ENCODE results near the gene PHKB.
"Not testable (repeated sequence)": the region's sequence is repeated elsewhere in the genome, so short reads cannot be mapped to it uniquely, and the experiment has no call there.

PHKB gene

GRCh38 chr16:47460711-47461597 lies at the start of gene PHKB, which contains the start of gene ITFG1:
TSS of gene PHKB (plus strand) at chr16:47461331. CDS start at chr16:47461351, 20 bp downstream.
TSS of gene ITFG1 (minus strand) at chr16:47461063. CDS start at chr16:47461045, 18 bp downstream.
- peak; percentile 96 for DNase-seq

- DNase-seq = no peak
These were observed 48.1 kb upstream of the PHKB start for GRCh38 chr16:47413041-47413440.

- no peak for DNase-seq
These were observed 44.3 kb upstream of the PHKB start for GRCh38 chr16:47416869-47417268.

GRCh38 chr16:47424846-47425245 lies 36.3 kb upstream of the PHKB start:
- no peak for DNase-seq

DNA sequence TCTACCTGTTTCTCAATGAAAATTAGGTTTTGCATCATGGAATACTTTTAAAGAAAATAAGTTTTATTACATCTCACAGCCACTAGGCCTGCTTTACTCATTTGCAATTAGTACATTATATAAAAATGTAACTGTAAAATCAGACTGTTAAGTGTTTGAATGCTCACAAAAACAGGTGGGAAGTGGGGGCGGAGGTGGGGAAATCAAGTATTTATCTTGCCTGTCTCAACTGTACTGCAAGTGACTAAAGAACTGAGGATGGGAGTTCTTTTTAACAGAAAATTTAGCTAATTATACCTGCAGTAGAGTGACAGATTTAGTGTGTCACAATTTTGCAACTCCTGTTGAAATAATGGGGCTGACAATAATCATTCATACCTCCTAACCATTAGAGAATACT lies 34.3 kb upstream of the PHKB start:
- no peak for DNase-seq

GRCh38 chr16:47431960-47432359 lies 29.2 kb upstream of the PHKB start:
- no peak for DNase-seq

GRCh38 chr16:47434274-47434673 lies 26.9 kb upstream of the PHKB start:
- peak; percentile 30 for DNase-seq

DNA sequence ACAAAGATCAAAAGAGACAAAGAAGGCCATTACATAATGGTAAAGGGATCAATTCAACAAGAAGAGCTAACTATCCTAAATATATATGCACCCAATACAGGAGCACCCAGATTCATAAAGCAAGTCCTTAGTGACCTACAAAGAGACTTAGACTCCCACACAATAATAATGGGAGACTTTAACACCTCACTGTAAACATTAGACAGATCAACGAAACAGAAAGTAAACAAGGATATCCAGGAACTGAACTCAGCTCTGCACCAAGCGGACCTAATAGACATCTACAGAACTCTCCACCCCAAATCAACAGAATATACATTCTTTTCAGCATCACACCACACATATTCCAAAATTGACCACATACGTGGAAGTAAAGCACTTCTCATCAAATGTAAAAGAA lies 21.1 kb upstream of the PHKB start:
- DNase-seq = not testable (repeated sequence)

DNA sequence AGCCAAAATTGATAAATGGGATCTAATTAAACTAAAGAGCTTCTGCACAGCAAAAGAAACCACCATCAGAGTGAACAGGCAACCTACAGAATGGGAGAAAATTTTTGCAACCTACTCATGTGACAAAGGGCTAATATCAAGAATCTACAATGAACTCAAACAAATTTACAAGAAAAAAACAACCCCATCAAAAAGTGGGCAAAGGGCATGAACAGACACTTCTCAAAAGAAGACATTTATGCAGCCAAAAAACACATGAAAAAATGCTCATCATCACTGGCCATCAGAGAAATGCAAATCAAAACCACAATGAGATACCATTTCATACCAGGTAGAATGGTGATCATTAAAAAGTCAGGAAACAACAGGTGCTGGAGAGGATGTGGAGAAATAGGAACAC lies 18.2 kb upstream of the PHKB start:
- not testable (repeated sequence) for DNase-seq

DNA sequence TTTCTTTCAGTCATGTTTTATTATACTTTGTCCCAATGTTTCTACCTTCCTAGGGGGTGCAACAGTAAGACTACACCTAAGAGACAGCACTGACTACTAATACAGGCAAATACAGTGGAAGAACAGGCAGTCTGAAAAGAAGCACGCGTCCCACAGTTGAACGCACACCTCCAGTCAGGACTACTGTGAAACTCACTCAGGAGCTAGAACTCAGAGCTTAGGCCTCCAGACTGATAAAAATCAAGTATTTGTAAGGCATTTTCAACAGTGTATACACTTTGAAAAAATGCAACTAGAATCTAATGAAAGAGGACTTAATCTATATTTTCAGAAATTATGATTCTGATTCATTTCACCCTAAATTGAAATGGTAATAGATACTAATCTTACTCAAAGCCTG lies 14.7 kb upstream of the PHKB start:
- DNase-seq = no peak

DNA sequence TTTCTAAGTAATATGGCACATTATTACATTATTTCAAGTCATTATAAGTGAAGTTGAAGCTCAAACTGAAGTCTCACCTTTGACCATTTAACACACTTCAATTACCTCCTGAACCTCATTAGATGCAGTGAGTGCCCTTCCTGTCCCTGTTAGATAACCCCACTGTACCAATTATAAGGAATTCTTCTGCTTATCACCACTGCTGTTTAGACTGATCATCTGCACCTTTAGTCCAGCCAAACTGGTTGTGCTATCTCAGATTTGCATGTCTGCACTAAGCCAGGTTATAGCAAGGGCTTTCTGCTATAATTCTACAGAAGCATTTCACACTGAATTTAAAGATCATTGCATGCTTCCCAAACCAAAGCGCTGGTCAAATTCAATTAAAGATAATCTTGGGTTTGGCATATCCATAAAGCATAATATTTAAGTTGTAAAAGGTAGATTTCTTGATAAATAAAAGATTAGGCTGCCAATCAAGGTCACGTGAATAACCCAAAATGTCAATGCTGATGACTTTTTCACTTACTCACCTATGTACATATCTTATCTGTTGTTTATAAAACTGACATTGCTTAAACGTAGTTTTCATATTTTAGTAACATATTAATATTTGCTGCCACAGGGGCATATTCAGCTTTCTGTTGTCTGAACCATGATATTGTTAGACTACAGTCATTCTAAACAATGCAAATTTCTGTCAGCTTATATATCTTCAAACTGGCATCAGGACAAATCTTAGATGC lies 12.1 kb upstream of the PHKB start:
- no peak for DNase-seq

DNA sequence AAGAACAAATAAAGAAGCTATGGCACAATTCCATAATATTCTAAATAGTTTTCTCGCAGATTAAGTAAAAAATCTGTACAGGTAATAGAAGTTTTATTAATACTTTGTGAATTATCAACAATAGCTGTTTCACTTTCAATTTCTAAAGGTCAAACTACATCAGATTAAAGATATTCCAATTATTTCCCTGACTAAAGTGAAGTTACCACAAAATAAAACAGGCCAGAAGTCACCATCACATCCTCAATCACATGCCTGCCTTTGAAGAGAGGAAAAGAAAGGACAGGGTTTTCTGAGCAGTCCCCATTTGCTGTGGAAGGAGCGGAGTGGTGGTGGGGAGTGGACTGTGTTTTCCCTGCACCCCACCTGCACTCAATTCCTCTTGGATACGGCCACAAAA lies 11.3 kb upstream of the PHKB start:
- no peak for DNase-seq

- DNase-seq = no peak
These were observed 2.8 kb upstream of the PHKB start for GRCh38 chr16:47458331-47458730.

DNA sequence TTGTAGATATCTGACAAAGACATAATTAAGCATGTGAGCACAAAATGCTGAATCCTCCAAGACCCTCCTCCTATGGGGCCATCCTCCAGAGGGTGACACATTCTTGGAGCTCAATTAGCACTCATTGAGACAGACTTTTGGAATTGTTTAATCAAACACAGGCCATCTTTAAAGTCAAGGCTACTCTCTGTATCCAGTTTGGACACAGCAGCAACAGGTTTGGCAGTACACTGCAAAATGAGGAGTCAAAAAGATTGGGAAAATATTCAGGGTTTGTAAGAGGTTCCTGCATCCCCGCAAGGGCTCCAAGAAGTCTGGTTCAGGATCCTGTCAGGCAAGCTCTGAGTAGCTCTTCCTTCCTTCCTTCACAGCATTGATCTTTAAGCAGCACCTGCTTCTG lies 1.5 kb upstream of the PHKB start:
- no peak for DNase-seq

- DNase-seq = no peak
These were observed 796 bp upstream of the PHKB start for GRCh38 chr16:47460359-47460710.

- peak; percentile 54 for DNase-seq
These were observed 601 bp downstream of the PHKB start for GRCh38 chr16:47461598-47462266.

DNA sequence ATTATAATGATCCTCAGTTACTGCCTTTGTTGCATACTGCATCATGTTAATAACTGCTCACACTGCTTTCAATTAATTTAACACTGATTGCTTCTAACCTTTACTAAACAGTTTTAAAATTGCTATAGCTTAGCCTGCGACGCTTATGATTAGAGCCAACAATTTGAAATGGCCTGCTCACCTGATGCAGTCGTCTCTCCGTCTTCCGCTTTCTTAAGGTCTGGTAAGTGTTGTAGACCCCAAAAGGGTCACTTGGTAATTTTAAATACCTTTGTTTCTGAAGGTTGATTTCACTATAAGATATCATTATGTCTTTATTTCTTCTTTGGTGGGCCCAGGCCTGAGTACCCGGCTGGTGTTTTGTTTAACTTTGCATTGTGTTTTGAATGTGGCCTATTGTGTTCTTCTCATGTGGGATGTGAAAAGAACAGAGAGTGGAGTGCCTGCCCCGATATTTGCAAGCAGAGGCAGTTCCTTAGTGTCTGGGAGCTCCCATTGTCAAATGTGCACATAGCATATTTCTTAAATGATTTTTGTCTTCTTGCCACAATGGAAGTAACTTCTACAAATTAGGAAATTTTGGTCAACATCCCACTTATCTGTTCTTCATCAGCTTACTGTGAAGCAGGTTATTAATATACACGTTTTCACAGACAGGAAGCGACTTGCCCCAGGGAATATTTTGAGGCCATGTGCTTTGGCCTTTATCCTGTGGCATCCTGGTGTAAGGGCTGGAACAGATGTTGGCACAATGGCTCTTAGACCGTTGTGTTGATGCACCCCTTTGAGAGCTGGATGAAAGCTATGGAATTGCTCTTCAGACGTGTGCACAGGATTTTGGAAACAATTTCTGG lies 2.9 kb downstream of the PHKB start:
- no peak for DNase-seq

DNA sequence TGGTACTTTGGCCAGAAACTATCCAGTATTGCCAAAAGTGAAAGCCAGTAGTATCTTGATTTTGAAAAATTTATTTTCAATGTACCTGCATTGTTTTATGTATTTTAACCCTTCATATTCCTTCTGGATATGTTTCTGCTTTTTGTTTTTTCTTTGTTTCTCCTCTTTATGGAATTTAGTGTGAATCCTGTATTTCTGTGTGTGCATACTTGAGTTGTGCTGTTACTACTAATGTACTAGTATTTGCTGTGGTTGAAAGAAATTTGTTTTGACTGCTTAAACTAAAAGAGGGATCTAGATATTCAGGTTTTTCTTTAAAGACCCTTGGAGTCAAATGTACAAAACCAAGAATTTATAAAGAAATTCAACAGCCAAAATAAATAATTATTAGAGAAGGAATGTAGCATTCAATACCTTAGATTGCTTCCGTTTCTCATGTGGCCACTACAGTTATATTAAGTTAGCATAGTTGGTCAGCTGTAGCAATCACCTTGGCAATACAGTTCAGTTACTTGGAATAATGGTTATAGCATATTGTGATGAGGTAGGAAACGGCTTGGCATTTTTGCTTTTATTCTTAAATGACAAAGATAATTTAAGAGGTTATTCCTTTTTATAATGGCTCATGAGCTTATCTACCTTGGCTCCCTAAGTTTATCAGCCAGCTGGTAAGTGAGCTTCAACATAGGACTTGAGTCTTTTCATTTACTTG lies 4.9 kb downstream of the PHKB start:
- DNase-seq = no peak

DNA sequence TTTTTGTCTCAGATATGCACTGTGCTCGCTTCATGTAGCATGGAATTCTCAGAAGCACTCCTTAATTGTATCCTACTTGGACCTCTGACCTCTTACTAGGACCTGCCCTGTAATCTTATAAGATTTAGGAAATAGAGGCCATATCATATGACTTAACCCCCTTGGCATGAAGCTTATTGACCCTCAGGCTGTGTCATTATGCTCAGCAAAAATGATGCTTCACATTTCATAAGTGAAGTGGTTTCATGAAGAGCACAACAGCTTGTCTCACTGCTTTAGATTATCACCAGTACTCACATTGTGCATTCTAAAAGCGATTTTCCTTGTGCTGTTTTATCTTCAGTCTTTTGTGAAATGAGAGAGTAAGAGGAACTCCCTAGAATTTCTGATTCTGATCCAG lies 6.4 kb downstream of the PHKB start:
- DNase-seq = no peak

DNA sequence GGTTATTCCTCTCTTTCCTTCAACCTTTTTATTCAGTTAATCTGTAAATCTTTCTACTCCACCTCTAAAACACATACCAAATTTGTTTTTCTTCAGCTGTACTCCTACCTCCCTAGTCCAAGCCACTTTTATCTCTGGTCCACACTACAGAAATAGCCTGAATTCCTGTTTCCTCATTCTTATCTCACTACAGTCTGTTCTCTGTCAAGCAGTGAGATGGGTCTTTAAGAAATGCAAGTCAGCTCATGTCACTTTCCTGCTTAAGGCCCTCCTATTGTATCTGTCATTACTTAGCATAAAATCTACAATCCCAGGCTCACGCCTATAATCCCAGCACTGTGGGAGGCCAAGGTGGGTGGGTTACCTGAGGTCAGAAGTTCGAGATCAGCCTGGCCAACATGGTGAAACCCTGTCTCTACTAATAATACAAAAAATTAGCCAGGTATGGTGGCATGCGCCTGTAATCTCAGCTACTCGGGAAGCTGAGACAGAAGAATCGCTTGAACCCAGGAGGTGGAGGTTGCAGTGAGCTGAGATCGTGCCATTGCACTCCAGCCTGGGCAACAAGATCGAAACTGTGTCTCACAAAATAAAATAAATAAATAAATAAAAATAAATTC lies 7.0 kb downstream of the PHKB start:
- not testable (repeated sequence) for DNase-seq

DNA sequence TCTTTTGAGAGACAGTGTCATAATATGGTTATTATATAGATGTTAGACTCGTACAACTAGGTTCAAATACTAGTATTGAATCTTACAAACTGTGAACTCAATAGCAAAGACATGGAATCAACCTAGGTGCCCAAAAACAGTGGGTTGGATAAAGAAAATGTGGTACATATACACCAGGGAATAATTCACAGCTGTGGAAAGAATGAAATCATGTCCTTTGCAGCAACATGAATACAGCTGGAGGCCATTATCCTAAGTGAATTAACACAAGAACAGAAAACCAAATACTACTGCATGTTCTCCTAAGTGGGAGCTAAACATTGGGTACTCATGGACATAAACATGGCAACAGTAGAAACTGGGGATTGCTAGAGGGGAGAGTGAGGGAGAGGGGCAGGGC lies 8.1 kb downstream of the PHKB start:
- DNase-seq = no peak
